Right lobe of liver (tissue), 6 donors: ENCODE measurements around the gene FZD2. TPM values are rescaled to one million over a fixed set of nuclear protein-coding genes. Genes with fewer than 3 reads are reported as not detected.

Experiments used
- ATAC-seq, 4 donors: fragments of 200-7000 bp; cut with Tn5 transposase; one replicate each; pipeline ENCODE4 v1.9.1; 2020; ENCODE audit warnings: mild to moderate bottlenecking in 4 of 4, moderate library complexity in 4 of 4
- DNase-seq, 3 donors: peaks; one replicate each; pipeline ENCODE4 v3.0.0-alpha.2; 2020
- H3K27ac ChIP-seq, 3 donors: fragments of 200-600 bp; one replicate each; pipeline ENCODE4 v1.8.0; 2022
- H3K27me3 ChIP-seq, 2 donors: fragments of 200-600 bp; one replicate each; pipeline ENCODE4 v1.8.0; 2022
- H3K36me3 ChIP-seq, 4 donors: fragments of 200-600 bp; sonication (generic) in 1 of 4; one replicate each; pipeline versions ENCODE4 v1.5.1 to v1.8.0; 2017 to 2022; ENCODE audit warnings: control low read depth in 1 of 4
- H3K4me1 ChIP-seq, 4 donors: fragments of 200-600 bp; sonication (generic) in 1 of 4; one replicate each; pipeline versions ENCODE4 v1.5.1 to v1.8.0; 2017 to 2022; ENCODE audit warnings: control low read depth in 1 of 4
- H3K4me3 ChIP-seq, 3 donors: fragments of 200-600 bp; one replicate each; pipeline ENCODE4 v1.8.0; 2022
- H3K9me3 ChIP-seq, 4 donors: fragments of 200-600 bp; sonication (generic) in 1 of 4; one replicate each; pipeline versions ENCODE4 v1.5.1 to v1.8.0; 2017 to 2022; ENCODE audit warnings: control low read depth in 1 of 4
- POLR2A ChIP-seq: fragments of 450-650 bp; IDR thresholded peaks from one replicate; pipeline ENCODE4 v1.6.1; 2017; ENCODE audit warnings: antibody characterized with exemption, mild to moderate bottlenecking
- WGBS: methylation state at CpG from one replicate; pipeline ENCODE4 v1.1.6; 2018; ENCODE audit warnings: low coverage, low lambda C conversion rate; ENCODE audit not compliant: insufficient coverage; ENCODE audit errors: missing lambda C conversion rate; 5-methylcytosine and 5-hydroxymethylcytosine counted together
- intact Hi-C, 2 donors: fragments of 100-400 bp; cut with DNase I; formaldehyde crosslinking; loops; one replicate each; pipeline versions ENCODE4 v1.11.2 to v1.14.1; 2022
- total RNA-seq, 6 experiments: library from RNA; depleted of rRNA in 2 of 6; stranded (reverse); fragments of >200 nt in 2 of 6; fragmentation: NEBNext Ultra II Directional in 3 of 6; extraction: Animal tissue kit (Norgen Biotek cat#: 25700) in 3 of 6; gene quantifications; one replicate each; pipeline versions ENCODE4 v1.1.0 to v1.2.4, GENCODE V29; 2016 to 2023
- TF ChIP-seq, protein P1 (sequence below), 4 donors: fragments of 200-600 bp in 3 of 4; fragments of 450-650 bp in 1 of 4; IDR thresholded peaks; one replicate each; pipeline versions ENCODE4 v1.5.1 to v1.8.0; 2016 to 2022; ENCODE audit warnings: antibody characterized with exemption in 4 of 4, mild to moderate bottlenecking in 2 of 4
- donor health status: DM: no; HTN: yes; CAD: no.
- donor health status: DM: no; HTN: no; CAD: no.
- donor health status: DM: no; HTN: no; CAD: no.
- donor health status: DM: no; HTN: yes; CAD: no.
- donor health status: DM: no; HTN: yes; CAD: no.

The FZD2 gene
- total RNA-seq, 6 experiments from 2014 or later: 0.11 to 0.64 (median 0.28) TPM

DNA sequence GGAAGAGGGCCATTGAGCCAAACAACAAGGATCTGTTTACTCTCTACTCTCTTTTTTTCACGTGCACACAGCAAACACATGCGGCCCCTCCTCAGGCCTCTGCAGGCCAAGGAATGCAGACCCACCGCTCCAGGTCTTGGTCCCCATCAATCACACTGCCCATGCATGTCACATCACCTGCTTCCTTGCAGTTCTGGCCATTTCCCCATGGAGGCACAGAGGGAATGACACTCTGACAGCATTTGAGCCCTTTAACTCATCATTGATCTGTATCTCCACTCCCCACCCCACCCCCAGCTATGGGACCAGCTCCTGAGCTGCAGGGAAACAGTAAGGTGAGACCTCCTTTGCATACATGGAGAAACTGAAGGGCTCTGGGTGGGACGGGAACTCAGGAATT, 53.0 kb downstream of the FZD2 start:
- Histone ChIP-seq H3K9me3 (no peaks in the 10 kb centered on the region), H3K27ac (no peak overlapping the region), H3K4me3 (no peak overlapping the region), H3K36me3 (no peaks in the 10 kb centered on the region), H3K27me3 (no peaks in the 10 kb centered on the region), H3K4me1 (no peaks in the 10 kb centered on the region)
- intact Hi-C loops: no loop called here
- DNase-seq (no peak), ATAC-seq (peak in 1 of 4 donors; percentile 7)
- 34% methylated on average over 4 of the region's 4 CpGs for WGBS
- TF ChIP-seq, protein P1, sequence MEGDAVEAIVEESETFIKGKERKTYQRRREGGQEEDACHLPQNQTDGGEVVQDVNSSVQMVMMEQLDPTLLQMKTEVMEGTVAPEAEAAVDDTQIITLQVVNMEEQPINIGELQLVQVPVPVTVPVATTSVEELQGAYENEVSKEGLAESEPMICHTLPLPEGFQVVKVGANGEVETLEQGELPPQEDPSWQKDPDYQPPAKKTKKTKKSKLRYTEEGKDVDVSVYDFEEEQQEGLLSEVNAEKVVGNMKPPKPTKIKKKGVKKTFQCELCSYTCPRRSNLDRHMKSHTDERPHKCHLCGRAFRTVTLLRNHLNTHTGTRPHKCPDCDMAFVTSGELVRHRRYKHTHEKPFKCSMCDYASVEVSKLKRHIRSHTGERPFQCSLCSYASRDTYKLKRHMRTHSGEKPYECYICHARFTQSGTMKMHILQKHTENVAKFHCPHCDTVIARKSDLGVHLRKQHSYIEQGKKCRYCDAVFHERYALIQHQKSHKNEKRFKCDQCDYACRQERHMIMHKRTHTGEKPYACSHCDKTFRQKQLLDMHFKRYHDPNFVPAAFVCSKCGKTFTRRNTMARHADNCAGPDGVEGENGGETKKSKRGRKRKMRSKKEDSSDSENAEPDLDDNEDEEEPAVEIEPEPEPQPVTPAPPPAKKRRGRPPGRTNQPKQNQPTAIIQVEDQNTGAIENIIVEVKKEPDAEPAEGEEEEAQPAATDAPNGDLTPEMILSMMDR (IDR thresholded peaks at IDR 0.05): no peak
- TF ChIP-seq POLR2A: no peak

Other genes starting within 250 kb of the FZD2 start
- gene RUNDC3A, start 248.9 kb upstream of the FZD2 start, total RNA-seq: under 1 TPM in 2 of 6 experiments, not detected in 4; 0.12 to 0.75 TPM
- 100 to 1,000 TPM in 2 of 6 experiments, 10 to 100 TPM in 4; 56.3 to 111 (median 64.6) TPM for gene SLC25A39, start 232.7 kb upstream of the FZD2 start, total RNA-seq
- 100 to 1,000 TPM in 5 of 6 experiments, 10 to 100 TPM in 1; 84.5 to 230 (median 150) TPM for gene GRN, start 212.2 kb upstream of the FZD2 start, total RNA-seq
- gene FAM171A2, start 193.6 kb upstream of the FZD2 start, total RNA-seq: under 1 TPM; 0.16 to 0.68 (median 0.39) TPM
- gene ITGA2B, start 167.8 kb upstream of the FZD2 start, total RNA-seq: 1 to 10 TPM in 2 of 6 experiments, under 1 TPM in 3, not detected in 1; 0.37 to 1.5 (median 0.49) TPM
- 10 to 100 TPM in 4 of 6 experiments, 1 to 10 TPM in 2; 8.1 to 14.4 (median 13.1) TPM for gene GPATCH8, start 54.1 kb upstream of the FZD2 start, total RNA-seq
- not detected for gene MEIOC, start 99.0 kb downstream of the FZD2 start, total RNA-seq
- 1 to 10 TPM; 4.5 to 8.4 (median 5.6) TPM for gene CCDC43, start 132.3 kb downstream of the FZD2 start, total RNA-seq
- 1 to 10 TPM in 5 of 6 experiments, under 1 TPM in 1; 0.81 to 2.3 (median 1.7) TPM for gene DBF4B, start 151.2 kb downstream of the FZD2 start, total RNA-seq
- gene ADAM11, start 201.5 kb downstream of the FZD2 start, total RNA-seq: under 1 TPM in 4 of 6 experiments, not detected in 2; 0.04 to 0.12 (median 0.08) TPM